Measurements from ENCODE around the gene BCDIN3D. TPM values are rescaled to one million over a fixed set of nuclear protein-coding genes. Genes with fewer than 3 reads are reported as not detected.

Gene BCDIN3D
- total and polyA plus RNA-seq, 2 experiments from 2014 or later: 3.7 to 4.2 TPM

DNA sequence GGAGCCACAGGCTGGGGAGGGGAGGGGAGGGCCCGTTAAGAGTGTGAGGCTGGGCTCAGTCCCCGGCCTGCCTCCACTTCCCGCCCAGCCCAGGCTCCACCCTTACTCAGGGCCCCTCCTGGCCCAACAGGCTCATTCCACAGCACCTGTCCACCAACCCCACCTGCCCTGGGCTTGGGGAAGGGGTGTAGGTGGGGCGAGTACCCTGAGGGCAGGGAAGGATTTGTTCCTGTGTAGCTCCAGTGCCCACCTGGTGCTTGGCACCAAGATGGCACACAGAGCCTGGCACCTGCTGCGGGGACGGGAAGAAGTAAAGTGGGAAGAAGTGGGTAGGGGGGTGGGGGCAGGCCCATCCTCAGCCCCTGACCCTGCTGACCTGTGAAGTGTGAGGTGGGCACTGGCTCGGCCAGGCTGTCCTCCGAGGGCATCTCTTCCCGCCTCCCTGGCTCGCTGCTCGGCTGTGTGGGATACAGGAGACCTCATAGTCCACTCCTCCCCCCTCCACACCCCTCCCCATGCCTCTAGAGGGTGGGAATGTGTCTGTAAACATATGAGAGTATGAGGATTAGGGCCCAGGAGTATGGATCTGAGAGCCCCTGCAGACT, 49.8 kb downstream of the BCDIN3D start:
- DNase-seq: no peak
- Histone ChIP-seq H3K9me2 (ENCODE audit: insufficient read depth) (no peaks in the 10 kb centered on the region), H3K79me2 (ENCODE audit: insufficient read depth) (no peaks in the 10 kb centered on the region), H3K4me1 (ENCODE audit: insufficient read depth) (no peaks in the 10 kb centered on the region), H3K27ac (no peak overlapping the region), H3K4me2 (ENCODE audit: unreplicated experiment) (no peak overlapping the region), H3K27me3 (replicated peaks; ENCODE audit: insufficient read depth) (no peaks in the 10 kb centered on the region), H4K20me1 (ENCODE audit: insufficient read depth) (no peaks in the 10 kb centered on the region), H3K9ac (no peak overlapping the region), H3K9me3 (ENCODE audit: low read depth) (no peaks in the 10 kb centered on the region), H3K36me3 (ENCODE audit: low read depth) (peaks cover 15% of the 10 kb centered on the region), H3K4me3 (no peak overlapping the region), H2AFZ (no peak overlapping the region), H3F3A (ENCODE audit: insufficient read depth) (0 out of 2 replicates have a peak, but pooled peaks cover 5% of the 10 kb centered on the region)
- in situ Hi-C loops (cut with MboI): no loop called here
- TF ChIP-seq EZH2 (IDR thresholded peaks at IDR 0.05; ENCODE audit: insufficient read depth, poor library complexity, severe bottlenecking): no peak
- TF ChIP-seq EZH2phosphoT487 (IDR thresholded peaks at IDR 0.05; ENCODE audit: insufficient read depth, low read depth): no peak
- 81% methylated on average over 10 to 11 of the region's 11 CpGs for WGBS, 2 experiments (ENCODE audit: low coverage in 1 of 2, low lambda C conversion rate in 2 of 2, missing lambda C conversion rate in 2 of 2)

- Histone ChIP-seq H3F3A (ENCODE audit: insufficient read depth) (peaks cover 12% of the 10 kb centered on the region; the same call in 1 of the 2 replicates), H3K27ac (no peak overlapping the region), H4K20me1 (ENCODE audit: insufficient read depth) (no peaks in the 10 kb centered on the region), H3K9me3 (ENCODE audit: low read depth) (no peaks in the 10 kb centered on the region), H3K79me2 (ENCODE audit: insufficient read depth) (no peaks in the 10 kb centered on the region), H3K4me3 (no peak overlapping the region), H3K36me3 (ENCODE audit: low read depth) (peaks cover 22% of the 10 kb centered on the region), H3K9me2 (ENCODE audit: insufficient read depth) (no peaks in the 10 kb centered on the region), H3K4me2 (ENCODE audit: unreplicated experiment) (no peak overlapping the region), H3K27me3 (replicated peaks; ENCODE audit: insufficient read depth) (no peaks in the 10 kb centered on the region), H3K4me1 (ENCODE audit: insufficient read depth) (no peaks in the 10 kb centered on the region), H3K9ac (no peak overlapping the region), H2AFZ (no peak overlapping the region)
- no peak for DNase-seq
- in situ Hi-C loops (cut with MboI): no loop called here
- TF ChIP-seq EZH2phosphoT487 (IDR thresholded peaks at IDR 0.05; ENCODE audit: insufficient read depth, low read depth) (no peak), EZH2 (IDR thresholded peaks at IDR 0.05; ENCODE audit: insufficient read depth, poor library complexity, severe bottlenecking) (no peak)
- WGBS, 2 experiments (ENCODE audit: low coverage in 1 of 2, low lambda C conversion rate in 2 of 2, missing lambda C conversion rate in 2 of 2): 90 to 93% methylated on average over 12 to 20 of the region's 20 CpGs
Observed at GRCh38 chr12:49792181-49792970, 50.5 kb downstream of the BCDIN3D start.

DNA sequence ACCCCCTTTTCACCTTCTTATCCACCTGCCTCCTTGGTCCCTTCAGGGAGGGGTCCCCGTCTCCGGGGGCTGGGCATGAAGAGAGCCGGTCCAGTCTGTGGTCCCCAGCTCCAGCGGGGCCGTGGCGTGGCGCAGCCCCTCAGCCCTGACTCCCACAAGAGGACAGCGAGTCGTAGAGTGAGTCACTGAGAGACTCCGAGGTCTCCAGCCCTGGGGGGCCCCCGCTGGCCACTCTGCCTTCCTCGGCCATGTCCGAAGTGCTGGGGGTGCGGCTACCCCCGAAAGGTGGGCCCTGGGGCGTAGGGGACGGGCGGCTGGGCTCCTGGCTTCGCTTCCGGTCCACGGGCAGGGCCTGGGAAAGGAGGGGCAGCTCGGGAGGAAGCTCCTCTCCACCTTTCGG, 51.2 kb downstream of the BCDIN3D start:
- Histone ChIP-seq H3K79me2 (ENCODE audit: insufficient read depth) (no peaks in the 10 kb centered on the region), H3K4me2 (ENCODE audit: unreplicated experiment) (no peak overlapping the region), H3K4me3 (no peak overlapping the region), H3K9me3 (ENCODE audit: low read depth) (no peaks in the 10 kb centered on the region), H3F3A (ENCODE audit: insufficient read depth) (peaks cover 16% of the 10 kb centered on the region; the same call in 1 of the 2 replicates), H3K9ac (no peak overlapping the region), H3K27ac (no peak overlapping the region), H3K9me2 (ENCODE audit: insufficient read depth) (no peaks in the 10 kb centered on the region), H4K20me1 (ENCODE audit: insufficient read depth) (no peaks in the 10 kb centered on the region), H3K27me3 (replicated peaks; ENCODE audit: insufficient read depth) (no peaks in the 10 kb centered on the region), H3K4me1 (ENCODE audit: insufficient read depth) (no peaks in the 10 kb centered on the region), H2AFZ (no peak overlapping the region), H3K36me3 (ENCODE audit: low read depth) (peaks cover 22% of the 10 kb centered on the region)
- TF ChIP-seq EZH2 (IDR thresholded peaks at IDR 0.05; ENCODE audit: insufficient read depth, poor library complexity, severe bottlenecking): no peak
- TF ChIP-seq EZH2phosphoT487 (IDR thresholded peaks at IDR 0.05; ENCODE audit: insufficient read depth, low read depth): no peak
- in situ Hi-C loops (cut with MboI): no loop called here
- DNase-seq: no peak
- WGBS, 2 experiments (ENCODE audit: low coverage in 1 of 2, low lambda C conversion rate in 2 of 2, missing lambda C conversion rate in 2 of 2): 86 to 93% methylated on average over 13 to 23 of the region's 23 CpGs

GRCh38 chr12:49790741-49791555, 52.0 kb downstream of the BCDIN3D start:
- no peak overlapping the region for H3K27ac ChIP-seq
- no peaks in the 10 kb centered on the region for H3K27me3 ChIP-seq (replicated peaks; ENCODE audit: insufficient read depth)
- H3K79me2 ChIP-seq (ENCODE audit: insufficient read depth): no peaks in the 10 kb centered on the region
- no peaks in the 10 kb centered on the region for H3K9me3 ChIP-seq (ENCODE audit: low read depth)
- H4K20me1 ChIP-seq (ENCODE audit: insufficient read depth): no peaks in the 10 kb centered on the region
- no peak overlapping the region for H3K9ac ChIP-seq
- DNase-seq: no peak
- H3F3A ChIP-seq (ENCODE audit: insufficient read depth): peaks cover 16% of the 10 kb centered on the region; the same call in 1 of the 2 replicates
- H3K4me1 ChIP-seq (ENCODE audit: insufficient read depth): no peaks in the 10 kb centered on the region
- in situ Hi-C loops (cut with MboI): no loop called here
- H3K4me2 ChIP-seq (ENCODE audit: unreplicated experiment): no peak overlapping the region
- no peaks in the 10 kb centered on the region for H3K9me2 ChIP-seq (ENCODE audit: insufficient read depth)
- H3K4me3 ChIP-seq: no peak overlapping the region
- TF ChIP-seq EZH2 (IDR thresholded peaks at IDR 0.05; ENCODE audit: insufficient read depth, poor library complexity, severe bottlenecking): no peak
- no peak for TF ChIP-seq EZH2phosphoT487 (IDR thresholded peaks at IDR 0.05; ENCODE audit: insufficient read depth, low read depth)
- WGBS, 2 experiments (ENCODE audit: low coverage in 1 of 2, low lambda C conversion rate in 2 of 2, missing lambda C conversion rate in 2 of 2): 72 to 73% methylated on average over 22 of the region's 22 CpGs
- H3K36me3 ChIP-seq (ENCODE audit: low read depth): peaks cover 22% of the 10 kb centered on the region
- H2AFZ ChIP-seq: no peak overlapping the region

Data from GM23248 (cell line).